ELR (cell line): Measurements from ENCODE around the gene EPO.
"Not testable (repeated sequence)": the region's sequence is repeated elsewhere in the genome, so short reads cannot be mapped to it uniquely, and the experiment has no call there.

Experiments used
- DNase-seq: peaks from one replicate; pipeline ENCODE4 v3.0.0-alpha.2; 2015; ENCODE audit warnings: low read depth

EPO gene

GRCh38 chr7:100683659-100684533 is 36.4 kb upstream of the EPO start:
- DNase-seq: no peak

- DNase-seq: no peak
These were observed 35.7 kb upstream of the EPO start for GRCh38 chr7:100684534-100685042.

GRCh38 chr7:100685049-100685605 is 35.1 kb upstream of the EPO start:
- DNase-seq: no peak

- DNase-seq: no peak
These were observed 34.6 kb upstream of the EPO start for GRCh38 chr7:100685631-100686145.

- DNase-seq: no peak
These were observed 34.0 kb upstream of the EPO start for GRCh38 chr7:100686201-100686821.

GRCh38 chr7:100686822-100687211 is 33.5 kb upstream of the EPO start:
- DNase-seq: no peak

- DNase-seq: no peak
These were observed 33.0 kb upstream of the EPO start for GRCh38 chr7:100687261-100687660.

GRCh38 chr7:100687751-100688300 is 32.4 kb upstream of the EPO start:
- no peak for DNase-seq

- DNase-seq: no peak
These were observed 31.9 kb upstream of the EPO start for GRCh38 chr7:100688326-100688860.

- no peak for DNase-seq
These were observed 30.8 kb upstream of the EPO start for GRCh38 chr7:100689230-100690135.

GRCh38 chr7:100691676-100692577 is 28.3 kb upstream of the EPO start:
- DNase-seq: peak; percentile 79

GRCh38 chr7:100692578-100692961 is 27.7 kb upstream of the EPO start:
- DNase-seq: no peak

GRCh38 chr7:100693312-100694097 is 26.8 kb upstream of the EPO start:
- peak; percentile 34 for DNase-seq

GRCh38 chr7:100694098-100694745 is 26.0 kb upstream of the EPO start, which contains the start of gene GIGYF1:
Gene GIGYF1, minus strand, starts transcription at chr7:100694250. Its CDS starts 6,012 bp downstream, at chr7:100688238.
- peak; percentile 69 for DNase-seq

- DNase-seq: no peak
These were observed 24.1 kb upstream of the EPO start for GRCh38 chr7:100696123-100696521.

GRCh38 chr7:100699018-100699417 is 21.2 kb upstream of the EPO start:
- no peak for DNase-seq

GRCh38 chr7:100701089-100701488 is 19.2 kb upstream of the EPO start:
- DNase-seq: not testable (repeated sequence)

- peak; percentile 70 for DNase-seq
These were observed 14.9 kb upstream of the EPO start for GRCh38 chr7:100705320-100705752.
